Left ventricle myocardium superior (tissue), 1 donor: ENCODE results near the gene P3H2. TPM values are rescaled to one million over a fixed set of nuclear protein-coding genes. Genes with fewer than 3 reads are reported as not detected.
"Not testable (repeated sequence)": the region's sequence is repeated elsewhere in the genome, so short reads cannot be mapped to it uniquely, and the experiment has no call there.

ENCODE experiments used
- ATAC-seq: fragments of 200-7000 bp; cut with Tn5 transposase; one replicate; pipeline ENCODE4 v1.9.1; 2020; ENCODE audit warnings: mild to moderate bottlenecking, moderate library complexity
- DNase-seq: peaks from one replicate; pipeline ENCODE4 v3.0.0-alpha.2; 2020
- intact Hi-C: fragments of 100-400 bp; cut with micrococcal nuclease; formaldehyde crosslinking; loops from one replicate; pipeline ENCODE4 v1.11.0; 2022
- long read RNA-seq: library from polyadenylated mRNA; unstranded; transcript quantifications from one replicate; pipeline ENCODE4 v2.0.0, GENCODE V29; 2021
- total RNA-seq: library from RNA; stranded (reverse); fragmentation: NEBNext Ultra II Directional; extraction: Animal tissue kit (Norgen Biotek cat#: 25700); gene quantifications from one replicate; pipeline ENCODE4 v1.2.1, GENCODE V29; 2021
- donor health status: DM: no; HTN: yes; CAD: no; lungs with severe emphysema.

Gene P3H2, protein sequence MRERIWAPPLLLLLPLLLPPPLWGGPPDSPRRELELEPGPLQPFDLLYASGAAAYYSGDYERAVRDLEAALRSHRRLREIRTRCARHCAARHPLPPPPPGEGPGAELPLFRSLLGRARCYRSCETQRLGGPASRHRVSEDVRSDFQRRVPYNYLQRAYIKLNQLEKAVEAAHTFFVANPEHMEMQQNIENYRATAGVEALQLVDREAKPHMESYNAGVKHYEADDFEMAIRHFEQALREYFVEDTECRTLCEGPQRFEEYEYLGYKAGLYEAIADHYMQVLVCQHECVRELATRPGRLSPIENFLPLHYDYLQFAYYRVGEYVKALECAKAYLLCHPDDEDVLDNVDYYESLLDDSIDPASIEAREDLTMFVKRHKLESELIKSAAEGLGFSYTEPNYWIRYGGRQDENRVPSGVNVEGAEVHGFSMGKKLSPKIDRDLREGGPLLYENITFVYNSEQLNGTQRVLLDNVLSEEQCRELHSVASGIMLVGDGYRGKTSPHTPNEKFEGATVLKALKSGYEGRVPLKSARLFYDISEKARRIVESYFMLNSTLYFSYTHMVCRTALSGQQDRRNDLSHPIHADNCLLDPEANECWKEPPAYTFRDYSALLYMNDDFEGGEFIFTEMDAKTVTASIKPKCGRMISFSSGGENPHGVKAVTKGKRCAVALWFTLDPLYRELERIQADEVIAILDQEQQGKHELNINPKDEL
- total RNA-seq = 1.2 TPM
- long read RNA-seq, partial matches to known transcripts = 0 of 2 reads
- long read RNA-seq, other reads (novel, unspliced or antisense) = 0 of 2 reads

DNA sequence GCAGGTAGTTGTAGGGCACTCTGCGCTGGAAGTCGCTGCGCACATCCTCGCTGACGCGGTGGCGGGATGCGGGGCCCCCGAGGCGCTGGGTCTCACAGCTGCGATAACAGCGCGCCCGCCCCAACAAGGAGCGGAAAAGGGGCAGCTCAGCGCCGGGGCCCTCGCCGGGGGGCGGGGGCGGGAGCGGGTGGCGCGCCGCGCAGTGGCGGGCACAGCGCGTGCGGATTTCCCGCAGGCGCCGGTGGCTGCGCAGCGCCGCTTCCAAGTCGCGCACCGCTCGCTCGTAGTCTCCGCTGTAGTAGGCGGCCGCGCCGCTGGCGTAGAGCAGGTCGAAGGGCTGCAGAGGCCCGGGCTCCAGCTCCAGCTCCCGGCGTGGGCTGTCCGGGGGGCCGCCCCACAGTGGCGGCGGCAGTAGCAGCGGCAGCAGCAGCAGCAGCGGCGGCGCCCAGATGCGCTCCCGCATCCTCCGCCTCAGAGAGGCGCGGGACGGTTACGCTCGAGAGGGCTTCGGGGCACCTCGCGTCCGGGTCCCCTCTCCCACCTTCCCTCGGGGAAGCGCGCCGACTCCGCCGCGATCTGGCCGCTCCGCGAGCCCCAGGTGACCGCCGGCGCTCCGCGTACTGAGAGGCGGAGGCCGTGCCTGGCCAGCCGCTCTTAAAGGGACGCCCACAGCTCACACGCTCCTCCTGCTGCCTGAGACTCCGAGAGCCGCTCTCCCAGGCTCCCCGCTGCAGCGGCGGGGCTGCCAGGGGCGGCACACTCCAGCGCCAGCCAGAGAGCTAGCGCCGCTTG, at the start of gene P3H2:
Gene P3H2, minus strand, starts transcription at position 629 of the 792 bp plus-strand sequence. Its CDS starts 166 bp downstream, at position 463.
- DNase-seq (peak; percentile 87), ATAC-seq (peak; percentile 100)
- intact Hi-C loops = no loop called here

DNA sequence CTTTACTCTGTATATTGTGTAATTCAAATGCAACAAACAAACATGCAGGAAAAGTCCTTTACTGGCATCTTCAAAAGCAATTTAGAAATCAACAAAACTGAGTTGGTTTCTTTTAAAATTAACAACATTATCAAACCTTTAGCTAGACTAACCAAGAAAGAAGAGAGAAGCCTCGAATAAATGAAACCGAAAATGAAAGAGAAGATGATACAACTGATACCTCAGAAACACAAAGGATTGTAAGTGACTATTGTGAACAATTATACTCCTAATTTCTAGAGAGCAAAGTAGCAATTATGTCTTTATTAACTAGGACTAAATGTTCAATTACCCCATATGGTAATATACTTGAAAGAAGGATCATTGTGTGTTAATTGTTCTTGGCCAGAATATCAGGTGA, 49.2 kb upstream of the P3H2 start:
- intact Hi-C loops = no loop called here
- no peak for ATAC-seq
- DNase-seq = no peak

DNA sequence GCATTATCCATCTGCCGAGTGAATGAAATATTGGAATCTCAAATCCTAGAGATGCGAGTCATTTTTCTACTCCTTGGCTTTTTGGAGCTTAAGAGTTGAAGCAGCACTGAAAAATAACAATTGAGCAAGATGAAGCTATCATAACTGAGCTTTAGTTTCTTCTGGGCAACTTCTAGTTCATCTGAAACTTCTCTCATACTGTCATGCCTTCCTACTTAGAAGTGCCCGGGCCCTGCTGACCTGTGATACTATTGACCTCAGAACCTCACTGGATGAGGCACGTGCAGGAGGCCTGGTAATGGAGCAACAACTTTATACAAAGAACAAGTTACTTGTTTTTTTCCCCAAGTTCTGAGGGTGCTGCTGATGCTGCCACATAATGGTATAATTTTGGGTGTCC, 48.5 kb upstream of the P3H2 start:
- DNase-seq (no peak), ATAC-seq (no peak)
- intact Hi-C loops = no loop called here

DNA sequence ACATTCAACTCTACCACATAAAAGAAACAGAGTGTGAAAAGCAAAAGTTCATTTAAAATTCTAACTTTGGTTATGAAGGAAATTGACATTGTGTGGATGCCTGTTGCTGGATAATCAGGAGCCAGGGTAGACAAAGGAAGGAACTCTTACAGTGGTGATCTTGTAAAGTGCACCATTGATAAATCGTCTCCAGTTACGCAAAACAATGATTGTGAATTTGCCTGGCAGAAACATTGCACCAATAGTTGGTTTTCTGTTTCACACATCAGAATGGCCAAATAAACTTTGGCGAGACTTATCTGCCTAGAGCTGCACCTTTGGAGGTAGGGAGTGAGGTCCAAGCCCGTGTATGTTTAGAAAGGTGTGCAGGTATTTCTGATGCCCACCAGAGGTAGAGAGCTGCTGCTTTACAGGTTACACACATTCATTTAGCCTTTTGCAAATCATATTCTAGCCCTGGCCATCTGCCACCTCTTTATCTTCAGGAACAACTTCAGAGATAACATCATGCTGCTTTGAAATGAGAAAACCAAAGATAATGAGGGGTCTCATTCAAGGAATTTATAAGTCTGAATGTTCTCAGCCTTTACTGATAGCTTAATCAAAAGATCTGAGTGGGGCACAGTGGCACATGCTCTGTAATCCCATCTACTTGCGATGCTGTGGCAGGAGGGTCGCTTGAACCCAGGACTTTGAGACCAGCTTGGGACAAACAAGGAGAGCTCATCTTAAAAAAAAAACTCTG, 47.4 kb upstream of the P3H2 start:
- intact Hi-C loops = no loop called here
- DNase-seq (no peak), ATAC-seq (no peak)

DNA sequence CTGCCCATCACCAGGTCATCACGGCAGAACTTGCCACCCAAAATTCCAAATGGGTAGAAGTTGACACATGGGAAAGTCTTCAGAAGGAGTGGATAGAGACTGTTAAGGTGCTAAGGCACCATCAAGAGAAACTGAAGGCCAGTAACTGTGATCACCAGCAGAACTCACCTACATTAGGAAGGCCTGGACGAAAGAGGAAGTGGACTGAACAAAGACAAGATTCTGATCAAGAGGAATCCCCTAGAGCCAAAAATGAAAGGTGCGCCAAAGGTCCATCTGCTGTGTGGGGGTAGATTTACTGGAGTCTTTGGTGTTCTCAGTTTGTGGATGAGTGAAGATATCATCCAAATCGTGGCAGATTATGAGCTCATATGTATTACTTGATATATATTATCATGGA, 46.3 kb upstream of the P3H2 start:
- DNase-seq (no peak), ATAC-seq (no peak)
- intact Hi-C loops = no loop called here

DNA sequence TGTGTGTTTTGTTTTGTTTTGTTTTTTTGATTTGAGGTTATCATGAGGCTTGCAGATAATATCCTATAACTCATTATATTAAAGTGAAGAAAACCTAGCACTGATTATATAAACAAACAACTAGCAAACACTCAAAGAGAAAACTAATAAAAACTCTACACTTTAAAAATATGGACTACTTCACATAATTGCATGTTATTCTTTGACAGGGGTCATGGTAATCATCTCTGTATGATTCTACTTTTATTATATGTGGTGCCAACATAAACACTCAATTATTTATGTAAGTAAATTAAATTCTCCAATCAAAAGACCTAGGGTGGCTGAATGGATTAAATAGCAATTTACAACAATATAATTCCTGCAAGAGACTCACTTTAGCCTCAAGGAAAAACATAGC, 44.6 kb upstream of the P3H2 start:
- ATAC-seq = no peak
- no peak for DNase-seq
- intact Hi-C loops = no loop called here

DNA sequence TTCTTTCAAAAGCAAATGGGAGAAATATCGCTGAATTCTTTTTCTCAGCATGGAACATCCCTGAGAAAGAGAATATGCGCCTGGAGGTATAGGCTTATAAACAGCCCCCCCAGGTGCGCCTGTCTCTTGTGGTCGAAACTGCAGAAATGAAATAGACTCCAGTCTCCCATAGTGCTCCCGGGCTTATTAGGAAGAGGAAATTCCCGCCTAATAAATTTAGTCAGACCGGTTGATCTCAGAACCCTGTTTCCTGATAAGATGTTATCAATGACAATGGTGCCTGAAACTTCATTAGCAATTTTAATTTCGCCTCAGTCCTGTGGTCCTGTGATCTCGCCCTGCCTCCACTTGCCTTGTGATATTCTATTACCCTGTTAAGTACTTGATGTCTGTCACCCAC, 41.3 kb upstream of the P3H2 start:
- intact Hi-C loops, ATAC-seq, DNase-seq: not testable (repeated sequence)

DNA sequence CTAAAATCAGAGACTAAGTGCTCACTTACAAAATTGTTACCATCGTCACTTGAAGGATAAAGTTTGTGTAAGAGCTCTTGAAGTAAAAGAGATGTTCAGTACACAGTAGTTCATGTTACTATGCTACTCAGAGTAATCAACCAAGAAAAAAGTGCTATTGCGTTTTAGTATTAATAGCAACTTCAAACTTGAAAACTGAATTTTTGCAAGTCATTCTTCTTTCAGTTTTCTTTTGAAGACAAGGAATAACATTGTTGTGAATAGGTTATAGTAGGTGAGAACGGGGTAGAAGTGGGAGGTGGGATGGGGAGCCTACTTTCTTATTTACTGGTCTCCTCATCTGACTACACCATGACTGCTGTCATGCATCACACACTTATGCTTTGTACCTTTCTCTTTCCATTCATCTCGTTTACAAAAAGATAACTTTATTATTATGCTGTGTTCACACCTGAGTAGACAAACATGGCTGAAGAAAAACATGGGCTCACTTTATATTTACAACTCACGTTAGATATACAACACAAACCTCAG, 39.3 kb upstream of the P3H2 start:
- DNase-seq (no peak), ATAC-seq (no peak)
- intact Hi-C loops = no loop called here

DNA sequence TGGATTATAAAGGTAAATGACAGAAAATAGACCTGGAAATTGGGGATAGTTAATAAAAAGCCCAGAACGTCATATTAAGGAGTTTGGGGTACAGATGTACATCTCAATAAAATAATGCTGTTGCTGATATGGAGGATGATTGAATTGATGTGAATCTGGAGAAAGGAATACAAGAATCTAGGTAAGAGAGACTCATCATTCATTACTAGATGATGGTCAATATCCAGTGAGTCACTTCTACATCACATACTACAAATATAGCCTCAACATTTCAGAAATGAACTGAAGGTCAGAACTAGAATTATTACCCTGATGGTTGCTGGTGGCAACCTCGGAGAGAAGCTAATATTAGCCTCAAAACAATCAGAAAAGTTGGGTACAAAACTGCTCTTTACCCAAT, 37.6 kb upstream of the P3H2 start:
- intact Hi-C loops = no loop called here
- DNase-seq (no peak), ATAC-seq (no peak)

DNA sequence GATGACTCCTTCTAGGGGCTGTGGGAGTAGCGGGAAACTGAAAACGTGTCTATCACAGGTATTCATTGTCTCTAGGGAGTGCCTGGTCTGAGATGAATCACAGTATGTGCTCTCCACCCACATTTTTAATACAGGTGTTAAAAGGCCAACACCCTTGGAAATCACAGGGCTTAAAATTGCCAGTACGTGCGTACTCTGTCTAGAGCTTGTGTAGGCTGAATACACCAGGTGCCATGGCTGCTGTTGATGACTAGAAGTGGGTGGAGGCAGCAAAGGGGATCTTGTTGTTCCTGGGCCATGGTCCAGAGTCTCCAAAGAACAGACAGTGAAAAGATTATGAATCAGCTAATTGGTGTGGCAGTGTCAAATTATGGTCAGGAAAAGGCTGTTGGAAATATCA, 35.1 kb upstream of the P3H2 start:
- intact Hi-C loops = no loop called here
- no peak for DNase-seq
- no peak for ATAC-seq

DNA sequence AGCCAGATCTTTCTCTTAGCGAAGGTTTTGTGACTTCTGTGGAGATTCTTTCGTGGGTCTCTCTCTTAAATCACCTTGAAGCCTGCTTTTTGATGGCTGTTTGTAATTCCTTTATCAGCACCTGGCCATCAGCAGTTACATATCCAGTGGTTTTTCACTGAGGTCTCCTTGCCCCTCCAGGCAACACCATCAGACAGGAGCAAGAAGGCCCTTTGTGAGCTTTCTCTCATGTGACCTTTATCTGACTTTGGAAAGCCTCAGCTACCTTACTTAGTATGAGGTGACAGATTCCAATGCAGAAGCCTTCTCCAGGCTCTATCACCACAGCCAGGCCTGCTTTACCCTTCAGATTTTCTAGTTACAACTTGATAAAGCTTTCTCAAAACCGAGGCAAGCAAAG, 30.0 kb upstream of the P3H2 start:
- ATAC-seq = no peak
- no peak for DNase-seq
- intact Hi-C loops = no loop called here

DNA sequence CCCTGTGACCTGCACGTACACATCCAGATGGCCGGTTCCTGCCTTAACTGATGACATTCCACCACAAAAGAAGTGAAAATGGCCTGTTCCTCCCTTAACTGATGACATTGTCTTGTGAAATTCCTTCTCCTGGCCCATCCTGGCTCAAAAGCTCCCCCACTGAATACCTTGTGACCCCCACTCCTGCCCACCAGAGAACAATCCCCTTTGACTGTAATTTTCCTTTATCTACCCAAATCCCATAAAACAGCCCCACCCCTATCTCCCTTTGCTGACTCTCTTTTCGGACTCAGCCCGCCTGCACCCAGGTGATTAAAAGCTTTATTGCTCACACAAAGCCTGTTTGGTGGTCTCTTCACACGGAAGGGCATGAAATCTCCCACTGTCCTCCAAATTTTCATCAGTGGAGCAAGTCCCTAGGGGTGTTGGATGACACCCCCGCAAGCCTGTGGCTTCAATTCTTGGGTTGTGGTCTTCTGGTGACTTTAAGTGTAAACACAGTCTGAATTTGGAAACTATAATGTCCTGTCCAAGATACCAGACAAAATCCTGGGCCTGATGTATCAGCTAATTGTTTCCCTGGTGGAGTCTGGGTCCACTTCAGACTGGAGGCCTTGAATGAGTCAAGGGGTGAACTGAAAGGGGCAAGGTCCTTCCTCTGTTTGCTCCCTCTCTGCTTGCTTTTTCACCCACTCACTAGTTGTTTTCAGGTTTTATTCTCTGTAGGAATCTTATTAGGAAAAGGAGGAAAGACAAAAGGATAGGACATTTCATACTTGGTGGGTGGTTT, 29.3 kb upstream of the P3H2 start:
- DNase-seq, intact Hi-C loops, ATAC-seq: not testable (repeated sequence)

DNA sequence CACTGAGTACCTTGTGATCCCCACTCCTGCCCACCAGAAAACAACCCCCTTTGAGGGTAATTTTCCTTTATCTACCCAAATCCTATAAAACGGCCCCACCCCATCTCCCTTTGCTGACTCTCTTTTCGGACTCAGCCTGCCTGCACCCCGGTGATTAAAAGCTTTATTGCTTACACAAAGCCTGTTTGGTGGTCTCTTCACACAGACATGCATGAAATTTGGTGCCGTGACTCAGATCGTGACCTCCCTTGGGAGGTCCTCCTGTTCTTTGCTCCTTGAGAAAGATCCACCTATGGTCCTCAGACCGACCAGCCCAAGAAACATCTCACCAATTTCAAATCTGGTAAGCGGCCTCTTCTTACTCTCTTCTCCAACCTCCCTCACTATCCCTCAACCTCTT, 24.1 kb upstream of the P3H2 start:
- intact Hi-C loops, ATAC-seq, DNase-seq: not testable (repeated sequence)

DNA sequence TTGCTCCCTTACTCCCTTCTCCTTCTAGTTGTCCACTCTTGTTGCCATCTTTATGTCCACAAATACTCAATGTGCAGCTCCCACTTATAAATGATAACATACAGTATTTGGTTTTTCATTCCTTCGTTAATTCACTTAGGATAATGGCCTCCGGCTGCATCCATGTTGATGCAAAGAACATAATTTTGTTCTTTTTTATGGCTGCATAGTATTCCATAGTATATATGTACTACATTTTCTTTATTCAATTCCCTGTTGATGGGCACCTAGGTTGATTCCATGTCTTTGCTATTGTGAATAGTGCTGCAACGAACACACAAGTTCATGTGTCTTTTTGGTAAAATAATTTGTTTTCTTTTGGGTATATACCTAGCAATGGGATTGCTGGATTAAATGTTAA, 21.3 kb upstream of the P3H2 start:
- intact Hi-C loops = no loop called here
- DNase-seq (no peak), ATAC-seq (no peak)

DNA sequence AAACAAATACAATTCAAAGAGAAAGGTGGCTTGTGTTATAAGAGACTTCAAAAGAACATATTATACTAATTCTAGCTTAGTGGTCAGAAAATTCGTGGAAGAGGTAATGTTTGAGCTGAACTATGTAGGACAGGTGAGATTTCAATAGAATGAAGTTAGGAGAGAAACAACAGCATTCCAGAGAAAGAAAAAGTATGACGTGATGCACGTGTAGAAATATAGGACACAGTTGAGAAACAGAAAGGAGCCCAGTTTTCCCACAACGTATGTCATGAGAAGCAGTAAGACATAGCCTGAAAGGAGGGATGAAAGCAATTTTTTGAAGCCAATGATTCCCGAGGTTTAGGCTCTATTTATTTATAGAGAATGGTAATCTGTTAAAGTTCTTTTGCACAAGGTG, 18.7 kb upstream of the P3H2 start:
- DNase-seq (no peak), ATAC-seq (no peak)
- intact Hi-C loops = no loop called here

DNA sequence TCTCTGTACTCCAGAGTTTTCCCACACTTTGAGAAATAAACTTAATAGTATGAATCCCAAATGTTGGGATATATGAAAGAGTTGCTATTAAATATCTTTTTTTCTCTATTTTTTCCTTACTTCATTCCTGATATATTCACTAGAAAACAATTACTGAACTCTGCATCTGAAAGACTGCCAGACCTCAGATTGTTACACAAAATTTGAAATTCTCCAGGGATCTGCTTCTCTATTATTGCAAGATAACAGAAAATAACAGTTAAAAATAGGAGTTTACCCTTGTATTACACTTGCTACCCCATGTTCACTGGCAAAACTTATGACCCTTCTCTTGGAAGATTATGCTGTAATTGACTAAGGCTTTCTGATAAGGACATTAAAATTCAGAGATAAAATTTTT, 11.7 kb upstream of the P3H2 start:
- peak; percentile 22 for ATAC-seq
- intact Hi-C loops = no loop called here
- DNase-seq = no peak

DNA sequence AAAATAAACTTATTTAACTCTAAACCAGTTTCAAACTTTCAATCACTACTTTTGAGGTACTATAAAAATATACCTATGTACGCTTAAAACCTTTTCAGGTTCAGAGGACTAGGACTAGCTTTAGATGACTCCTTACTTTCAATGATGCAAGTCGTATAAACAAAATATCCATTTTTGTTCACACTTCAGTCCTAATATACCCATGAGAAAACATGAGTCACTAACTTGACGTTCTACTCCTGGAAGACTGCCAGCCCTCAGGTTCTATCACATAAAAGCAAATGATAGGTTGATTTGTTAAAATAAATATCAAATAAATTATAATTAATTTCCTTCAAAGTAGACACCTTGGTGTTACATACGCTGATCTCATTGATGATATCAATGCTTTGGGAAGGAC, 10.6 kb upstream of the P3H2 start:
- DNase-seq (no peak), ATAC-seq (no peak)
- intact Hi-C loops = no loop called here

DNA sequence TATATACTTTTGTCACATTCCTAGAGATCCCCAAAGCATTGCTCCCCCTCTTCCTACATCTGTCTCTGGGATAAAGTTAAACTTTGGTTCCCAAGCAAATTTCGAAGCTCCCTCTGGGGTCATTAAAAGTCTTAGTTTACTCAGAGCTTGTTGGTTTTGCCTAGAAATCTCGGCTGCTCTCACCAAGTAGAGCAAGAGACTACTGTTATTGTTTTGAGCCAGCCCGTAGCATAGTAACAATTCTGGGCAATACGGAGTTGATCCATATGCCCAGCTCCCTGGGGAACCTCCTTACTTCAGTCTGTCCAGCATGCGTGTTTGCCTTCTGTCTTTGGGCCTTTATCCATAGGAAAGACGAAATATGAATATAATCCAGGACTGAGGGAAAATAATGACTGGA, 10.0 kb upstream of the P3H2 start:
- intact Hi-C loops = no loop called here
- ATAC-seq = no peak
- no peak for DNase-seq
